Measurements from ENCODE around the gene R3HDM1. TPM values are rescaled to one million over a fixed set of nuclear protein-coding genes. Genes with fewer than 3 reads are reported as not detected.

The R3HDM1 gene
- total RNA-seq, 1 experiment from 2014 or later, result 52.4 TPM

DNA sequence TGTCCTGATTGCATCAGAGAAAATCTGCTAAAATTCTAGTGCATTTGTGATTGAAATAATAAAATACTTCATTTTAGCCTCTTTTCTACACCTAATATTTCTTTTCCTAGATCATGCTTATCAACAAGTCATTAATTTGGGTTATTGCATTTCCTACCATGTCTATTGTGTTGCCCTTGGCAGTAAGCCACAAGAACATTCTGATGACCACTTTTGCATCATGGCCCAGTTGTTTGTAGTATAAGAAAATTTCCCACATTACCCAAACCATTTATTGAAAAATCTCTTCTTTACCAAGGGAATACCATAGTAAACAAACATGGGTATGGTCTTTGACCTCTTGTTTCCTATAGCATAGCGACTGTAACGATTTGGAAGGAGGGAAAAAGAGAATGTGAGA lies 76.3 kb downstream of the R3HDM1 start:
- intact Hi-C loops (cut with micrococcal nuclease), result no loop called here
- no peaks in the 10 kb centered on the region for H3K27me3 Mint-ChIP-seq (ENCODE audit: insufficient read depth, unreplicated experiment)
- H3K27ac Mint-ChIP-seq (ENCODE audit: low read depth, unreplicated experiment), result no peak overlapping the region
- TF ChIP-seq, protein P1, sequence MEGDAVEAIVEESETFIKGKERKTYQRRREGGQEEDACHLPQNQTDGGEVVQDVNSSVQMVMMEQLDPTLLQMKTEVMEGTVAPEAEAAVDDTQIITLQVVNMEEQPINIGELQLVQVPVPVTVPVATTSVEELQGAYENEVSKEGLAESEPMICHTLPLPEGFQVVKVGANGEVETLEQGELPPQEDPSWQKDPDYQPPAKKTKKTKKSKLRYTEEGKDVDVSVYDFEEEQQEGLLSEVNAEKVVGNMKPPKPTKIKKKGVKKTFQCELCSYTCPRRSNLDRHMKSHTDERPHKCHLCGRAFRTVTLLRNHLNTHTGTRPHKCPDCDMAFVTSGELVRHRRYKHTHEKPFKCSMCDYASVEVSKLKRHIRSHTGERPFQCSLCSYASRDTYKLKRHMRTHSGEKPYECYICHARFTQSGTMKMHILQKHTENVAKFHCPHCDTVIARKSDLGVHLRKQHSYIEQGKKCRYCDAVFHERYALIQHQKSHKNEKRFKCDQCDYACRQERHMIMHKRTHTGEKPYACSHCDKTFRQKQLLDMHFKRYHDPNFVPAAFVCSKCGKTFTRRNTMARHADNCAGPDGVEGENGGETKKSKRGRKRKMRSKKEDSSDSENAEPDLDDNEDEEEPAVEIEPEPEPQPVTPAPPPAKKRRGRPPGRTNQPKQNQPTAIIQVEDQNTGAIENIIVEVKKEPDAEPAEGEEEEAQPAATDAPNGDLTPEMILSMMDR (IDR thresholded peaks at IDR 0.05; ENCODE audit: unreplicated experiment), result no peak
- ChIA-PET POLR2A (no interaction called here), CTCF (no interaction called here)
- H3K9me3 Mint-ChIP-seq (ENCODE audit: unreplicated experiment), result no peaks in the 10 kb centered on the region
- H3K4me1 Mint-ChIP-seq (ENCODE audit: insufficient read depth, unreplicated experiment), result peaks cover 5% of the 10 kb centered on the region
- H3K4me3 Mint-ChIP-seq (ENCODE audit: unreplicated experiment), result no peak overlapping the region
- peak; percentile 14 for DNase-seq (ENCODE audit: unreplicated experiment)
- BruUV-seq (replicated peaks), result no TSS peak
- peaks cover 40% of the 10 kb centered on the region for H3K36me3 Mint-ChIP-seq (ENCODE audit: insufficient read depth, unreplicated experiment)

DNA sequence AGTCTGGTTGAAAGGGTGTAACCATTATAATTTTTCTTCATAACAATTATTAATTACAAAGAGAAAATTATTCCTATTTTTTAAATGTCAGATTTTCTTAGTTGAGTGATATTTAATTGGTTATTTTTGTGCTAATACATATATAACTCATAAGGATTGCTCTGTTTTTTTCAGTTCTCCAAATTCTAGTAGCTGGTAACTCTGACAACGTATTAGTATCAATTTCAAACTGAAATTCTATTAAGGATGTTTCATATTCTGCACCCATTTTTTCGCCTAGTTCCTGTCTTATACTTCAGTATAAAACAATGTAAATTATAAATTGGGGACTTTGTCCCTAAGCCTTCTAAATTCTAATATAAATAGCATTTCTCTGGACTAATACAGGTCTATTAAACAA lies 81.0 kb downstream of the R3HDM1 start:
- Mint-ChIP-seq H3K36me3 (ENCODE audit: insufficient read depth, unreplicated experiment) (peaks cover 7% of the 10 kb centered on the region), H3K27ac (ENCODE audit: low read depth, unreplicated experiment) (no peak overlapping the region), H3K4me1 (ENCODE audit: insufficient read depth, unreplicated experiment) (peaks cover 5% of the 10 kb centered on the region), H3K4me3 (ENCODE audit: unreplicated experiment) (no peak overlapping the region), H3K9me3 (ENCODE audit: unreplicated experiment) (no peaks in the 10 kb centered on the region), H3K27me3 (ENCODE audit: insufficient read depth, unreplicated experiment) (no peaks in the 10 kb centered on the region)
- TF ChIP-seq, protein P1 (IDR thresholded peaks at IDR 0.05; ENCODE audit: unreplicated experiment), result no peak
- no TSS peak for BruUV-seq (replicated peaks)
- POLR2A ChIA-PET, result no interaction called here
- intact Hi-C loops (cut with micrococcal nuclease), result no loop called here
- CTCF ChIA-PET, result interaction anchor here (0.6 kb wide), 3 partner anchors 131 to 1154 kb away, joined by 3 to 6 read pairs (median 3); no protein-coding TSS in a partner anchor
- DNase-seq (ENCODE audit: unreplicated experiment), result no peak

DNA sequence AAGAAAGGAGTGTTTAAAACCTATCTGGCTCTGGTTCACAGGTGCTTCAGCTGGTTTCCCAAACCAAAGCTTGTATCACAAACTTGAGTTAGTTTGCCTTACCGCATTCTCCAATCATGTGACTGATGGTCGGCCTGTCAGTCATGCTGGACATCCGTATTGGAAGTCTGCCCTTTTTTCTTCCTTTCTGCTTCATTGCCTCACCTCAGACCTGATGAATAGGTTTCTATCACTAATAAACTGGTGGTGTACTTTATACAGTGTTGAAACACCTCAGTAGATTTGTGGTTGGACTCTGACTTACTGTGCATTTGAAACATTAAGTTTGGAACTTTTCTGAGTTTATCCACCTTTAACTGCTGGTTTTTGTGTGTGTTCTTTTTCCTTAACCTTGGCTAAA lies 84.1 kb downstream of the R3HDM1 start:
- Mint-ChIP-seq H3K36me3 (ENCODE audit: insufficient read depth, unreplicated experiment) (peaks cover 15% of the 10 kb centered on the region), H3K9me3 (ENCODE audit: unreplicated experiment) (no peaks in the 10 kb centered on the region), H3K27ac (ENCODE audit: low read depth, unreplicated experiment) (no peak overlapping the region), H3K4me3 (ENCODE audit: unreplicated experiment) (no peak overlapping the region), H3K27me3 (ENCODE audit: insufficient read depth, unreplicated experiment) (no peaks in the 10 kb centered on the region), H3K4me1 (ENCODE audit: insufficient read depth, unreplicated experiment) (no peaks in the 10 kb centered on the region)
- no peak for DNase-seq (ENCODE audit: unreplicated experiment)
- ChIA-PET POLR2A (no interaction called here), CTCF (interaction anchor here (0.7 kb wide), 1 partner anchor 30 kb away, joined by 3 read pairs; no protein-coding TSS in a partner anchor)
- TF ChIP-seq, protein P1 (IDR thresholded peaks at IDR 0.05; ENCODE audit: unreplicated experiment), result no peak
- no TSS peak for BruUV-seq (replicated peaks)
- intact Hi-C loops (cut with micrococcal nuclease), result no loop called here

DNA sequence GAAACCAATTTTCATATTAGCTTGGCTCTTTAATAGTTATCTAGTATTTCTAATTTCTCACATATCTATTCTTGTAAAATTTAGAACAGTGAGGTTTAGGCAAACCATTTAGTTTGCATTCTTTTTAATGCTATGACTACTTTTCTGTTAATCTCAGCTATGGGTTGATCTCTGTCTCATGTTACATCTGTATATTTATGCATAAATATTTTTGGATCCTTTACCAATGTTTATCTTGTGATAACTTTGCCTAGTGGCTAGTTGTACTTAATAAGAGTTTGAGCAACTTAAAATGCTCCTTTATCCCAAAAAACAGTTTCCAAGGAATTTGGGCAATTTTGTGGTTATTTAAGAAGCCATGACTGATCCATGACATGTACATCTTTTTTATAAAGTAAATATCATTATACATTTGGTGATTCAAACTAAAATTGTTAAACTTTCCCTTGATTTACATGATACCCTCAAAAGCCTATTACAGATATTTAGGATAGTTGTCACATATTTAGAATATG lies 86.3 kb downstream of the R3HDM1 start:
- no TSS peak for BruUV-seq (replicated peaks)
- peaks cover 15% of the 10 kb centered on the region for H3K36me3 Mint-ChIP-seq (ENCODE audit: insufficient read depth, unreplicated experiment)
- intact Hi-C loops (cut with micrococcal nuclease), result no loop called here

More for the DNA sequence above, 86.3 kb downstream of the R3HDM1 start:
- H3K4me1 Mint-ChIP-seq (ENCODE audit: insufficient read depth, unreplicated experiment), result no peaks in the 10 kb centered on the region
- H3K27ac Mint-ChIP-seq (ENCODE audit: low read depth, unreplicated experiment), result no peak overlapping the region
- POLR2A ChIA-PET, result no interaction called here
- H3K9me3 Mint-ChIP-seq (ENCODE audit: unreplicated experiment), result no peaks in the 10 kb centered on the region
- H3K4me3 Mint-ChIP-seq (ENCODE audit: unreplicated experiment), result no peak overlapping the region
- no peak for DNase-seq (ENCODE audit: unreplicated experiment)
- no peaks in the 10 kb centered on the region for H3K27me3 Mint-ChIP-seq (ENCODE audit: insufficient read depth, unreplicated experiment)
- TF ChIP-seq, protein P1 (IDR thresholded peaks at IDR 0.05; ENCODE audit: unreplicated experiment), result no peak
- CTCF ChIA-PET, result no interaction called here

Measured in MCF 10A (cell line).